HG03469 (cell line): ENCODE measurements around the gene TMEM54.

Experiments used
- ATAC-seq: cut with Tn5 transposase; IDR thresholded peaks from one replicate; pipeline ENCODE4 v1.9.1; 2021; ENCODE audit warnings: mild to moderate bottlenecking, moderate library complexity, moderate number of reproducible peaks; ENCODE audit not compliant: unreplicated experiment

The TMEM54 gene

DNA sequence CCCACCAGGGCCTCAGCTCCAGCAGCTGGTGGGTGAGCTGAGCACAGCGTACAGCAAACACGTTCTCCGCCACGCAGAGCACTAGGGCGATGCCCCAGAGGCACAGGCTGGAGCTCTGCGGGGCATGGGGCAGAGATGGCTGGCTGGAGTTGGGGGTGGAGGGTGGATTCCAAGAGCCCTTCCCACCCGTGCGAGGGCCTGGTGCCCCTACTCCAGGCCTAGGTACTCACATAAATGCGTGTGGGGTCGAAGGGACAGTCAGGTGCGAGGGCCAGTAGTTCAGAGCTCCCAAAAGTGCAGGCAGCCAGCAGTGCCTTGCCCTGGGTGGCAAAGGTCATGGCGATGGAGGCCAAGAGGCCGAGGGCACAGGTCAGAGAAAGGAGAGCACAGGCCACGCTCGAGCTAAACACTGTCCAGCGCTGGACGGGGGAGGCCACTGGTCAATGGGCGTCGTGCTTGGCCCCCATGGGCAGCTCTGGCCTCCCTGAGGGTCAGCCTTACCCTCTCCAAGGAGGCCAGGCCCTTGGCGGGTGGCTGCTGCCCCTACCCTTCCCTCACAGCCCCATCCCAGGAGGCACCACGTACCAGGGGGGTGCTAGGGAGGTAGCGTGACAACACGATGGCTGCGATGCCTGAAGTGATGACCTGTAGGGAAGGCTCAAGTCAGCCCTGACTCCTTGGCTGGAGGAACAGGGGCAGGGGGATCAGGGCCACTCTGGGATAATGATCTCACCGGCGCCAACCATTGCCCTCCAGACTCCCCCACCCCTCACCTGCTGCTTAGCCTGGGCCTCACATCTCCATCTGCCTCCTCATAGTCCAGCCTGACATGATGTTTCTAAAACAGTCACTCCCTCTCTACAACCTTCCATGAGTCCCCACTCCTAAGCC, 5.6 kb downstream of the TMEM54 start:
- no peak for ATAC-seq

DNA sequence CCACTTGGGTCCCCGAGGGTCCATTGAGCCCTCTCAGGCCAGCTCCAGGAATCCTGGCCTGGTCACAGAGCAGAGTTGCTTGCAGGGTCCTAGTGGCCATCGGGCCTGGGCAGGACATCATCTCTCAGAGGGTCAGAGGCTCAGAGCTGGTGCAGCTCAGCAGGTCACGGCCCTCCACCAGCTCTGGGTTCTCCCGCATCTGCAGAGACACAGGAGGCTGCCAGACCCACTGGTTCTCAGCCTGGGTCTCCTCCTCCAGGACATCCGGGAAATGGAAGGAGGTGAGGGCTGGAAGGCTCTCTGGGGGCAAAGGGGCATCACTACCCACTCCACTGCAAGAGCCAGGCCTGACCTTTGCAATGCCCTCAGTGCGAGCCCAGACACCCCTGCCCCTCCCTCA, 6.5 kb downstream of the TMEM54 start:
- ATAC-seq = no peak

DNA sequence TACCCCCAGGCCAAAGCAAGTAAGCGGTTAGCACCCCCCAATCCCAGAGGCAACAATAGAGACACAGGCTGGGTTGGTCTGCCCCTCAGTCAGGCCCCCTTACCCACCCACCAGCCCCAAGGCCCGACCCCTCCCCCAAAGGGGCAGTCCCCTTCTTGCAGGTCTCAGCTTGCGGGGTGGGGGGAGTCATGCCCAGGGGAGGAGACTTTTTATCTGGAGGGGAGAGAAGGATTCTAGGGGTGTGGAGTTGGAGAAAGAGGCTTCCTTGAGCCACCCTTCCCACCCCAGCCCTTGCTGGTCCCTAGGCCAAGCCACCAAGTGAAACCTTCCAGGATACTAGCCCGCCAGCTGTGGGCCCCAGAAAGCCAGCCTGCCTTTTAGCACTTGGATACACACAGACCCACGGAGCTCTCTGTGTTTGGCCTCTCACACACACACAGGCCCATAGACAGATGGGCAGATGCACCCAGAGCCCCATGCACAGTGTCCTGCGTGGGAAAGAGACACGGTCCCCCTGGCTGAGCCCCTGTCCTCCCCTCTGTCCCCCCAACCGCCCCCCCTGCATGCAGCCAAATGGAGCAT, 7.1 kb downstream of the TMEM54 start:
- ATAC-seq = no peak

DNA sequence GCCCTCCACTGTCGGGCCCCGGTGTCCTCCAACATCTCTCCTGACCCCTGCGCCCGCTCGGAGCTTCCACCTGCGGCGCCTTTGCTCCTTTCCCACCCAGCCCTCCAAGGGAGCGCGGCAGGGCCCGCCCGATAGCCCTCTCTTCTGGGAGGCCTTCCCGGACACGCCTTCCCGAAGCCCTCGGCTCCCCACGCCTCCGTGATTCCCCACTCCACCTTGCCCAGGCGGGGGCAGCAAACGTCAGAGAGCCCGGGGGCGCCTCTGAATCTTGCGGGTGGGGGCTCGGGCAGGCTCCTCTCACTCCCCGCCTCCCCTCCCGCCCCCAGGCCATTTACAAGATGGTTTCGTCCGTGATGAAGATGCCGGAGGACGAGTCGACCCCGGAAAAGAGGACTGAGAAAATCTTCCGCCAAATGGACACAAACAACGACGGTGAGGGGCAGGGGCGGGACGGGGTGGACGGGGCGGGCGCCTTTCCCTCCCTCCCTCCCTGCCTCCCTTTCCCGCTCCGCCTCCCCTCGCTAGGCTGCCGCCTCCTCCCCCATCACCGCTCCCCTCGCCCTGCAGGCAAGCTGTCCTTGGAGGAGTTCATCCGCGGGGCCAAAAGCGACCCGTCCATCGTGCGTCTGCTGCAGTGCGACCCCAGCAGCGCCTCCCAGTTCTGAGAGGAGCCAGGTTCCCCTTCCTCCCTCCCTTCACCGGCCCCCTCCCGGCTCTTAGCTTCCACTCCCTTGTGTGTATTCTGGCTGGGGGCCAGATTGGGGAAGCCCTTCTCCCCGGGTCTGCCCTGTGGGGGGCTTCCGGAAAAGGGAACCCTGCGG, 7.8 kb downstream of the TMEM54 start:
- ATAC-seq = no peak

- ATAC-seq = no peak
Measured at GRCh38 chr1:32892368-32893197, 8.6 kb downstream of the TMEM54 start.

DNA sequence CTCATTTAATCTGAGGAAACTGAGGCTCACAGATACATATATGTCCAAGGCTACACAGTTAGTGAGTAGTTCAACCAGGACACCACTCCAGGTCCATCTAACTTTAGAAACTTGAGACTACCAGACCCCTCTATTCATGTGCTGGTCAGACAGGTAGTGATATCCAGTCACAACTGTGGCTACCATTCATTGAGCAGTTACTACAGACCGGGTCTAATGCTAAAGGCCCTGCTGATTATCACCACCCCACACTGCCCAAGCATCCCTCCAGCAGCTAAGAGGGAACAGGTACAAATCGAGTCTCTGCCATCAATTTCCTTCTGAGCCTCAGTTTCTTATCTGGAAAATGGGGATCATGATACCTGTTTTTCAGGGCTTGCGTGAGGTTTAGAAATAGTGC, 9.6 kb downstream of the TMEM54 start:
- no peak for ATAC-seq

- ATAC-seq = no peak
Measured at GRCh38 chr1:32891241-32891570, 10.0 kb downstream of the TMEM54 start.

- ATAC-seq = no peak
Measured at GRCh38 chr1:32890516-32891240, 10.5 kb downstream of the TMEM54 start.

DNA sequence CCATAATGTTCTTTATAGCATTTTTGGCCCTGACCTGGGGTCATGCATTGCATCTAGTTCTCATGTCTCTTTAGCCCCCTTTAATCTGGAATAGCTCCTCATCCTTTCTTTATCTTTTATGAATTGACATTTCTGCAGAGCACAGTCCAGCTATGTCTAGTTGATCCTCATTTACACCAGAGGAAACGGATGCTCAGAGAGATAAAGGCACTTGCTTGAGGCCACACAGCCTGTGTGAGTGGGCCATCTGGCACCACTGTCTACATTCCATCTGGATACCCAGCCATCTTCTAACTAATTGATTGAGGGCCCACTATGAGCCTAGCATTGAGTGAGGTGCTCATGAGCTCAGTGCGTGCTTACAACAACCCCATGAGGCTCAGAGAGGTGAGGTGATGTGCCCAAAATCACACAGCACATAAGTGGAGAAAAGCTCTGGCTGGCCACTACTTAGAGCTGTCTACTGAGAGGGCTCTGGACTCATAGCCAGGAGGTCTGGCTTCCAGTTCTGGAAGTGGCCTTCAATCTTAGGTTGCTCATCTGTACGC, 11.4 kb downstream of the TMEM54 start:
- no peak for ATAC-seq

GRCh38 chr1:32888677-32889420, 12.3 kb downstream of the TMEM54 start:
- no peak for ATAC-seq

GRCh38 chr1:32888134-32888533, 13.1 kb downstream of the TMEM54 start:
- no peak for ATAC-seq

GRCh38 chr1:32887623-32888022, 13.6 kb downstream of the TMEM54 start:
- ATAC-seq = no peak

GRCh38 chr1:32886828-32887414, 14.3 kb downstream of the TMEM54 start:
- no peak for ATAC-seq

GRCh38 chr1:32886004-32886827, 15.0 kb downstream of the TMEM54 start, which contains the start of gene HPCA:
Gene HPCA, plus strand, starts transcription at chr1:32886491. Its CDS starts 2,408 bp downstream, at chr1:32888899.
- ATAC-seq = no peak

DNA sequence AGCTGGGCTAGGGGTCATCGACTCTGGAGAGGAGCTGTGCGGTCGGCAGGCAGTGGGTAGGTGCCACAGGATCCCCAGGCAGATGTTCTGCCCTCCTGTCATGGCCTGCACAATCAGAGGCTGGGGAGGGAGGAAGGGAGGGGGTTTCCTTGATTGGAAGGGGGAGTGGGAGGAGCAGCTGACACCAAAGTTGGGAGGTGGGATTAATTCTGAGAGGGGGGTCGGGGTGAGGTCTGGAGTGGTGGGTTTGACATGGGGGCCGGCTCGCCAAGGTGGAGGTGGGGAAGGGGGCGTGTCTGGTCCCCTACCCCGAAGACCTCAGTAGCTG, 15.5 kb downstream of the TMEM54 start:
- no peak for ATAC-seq

DNA sequence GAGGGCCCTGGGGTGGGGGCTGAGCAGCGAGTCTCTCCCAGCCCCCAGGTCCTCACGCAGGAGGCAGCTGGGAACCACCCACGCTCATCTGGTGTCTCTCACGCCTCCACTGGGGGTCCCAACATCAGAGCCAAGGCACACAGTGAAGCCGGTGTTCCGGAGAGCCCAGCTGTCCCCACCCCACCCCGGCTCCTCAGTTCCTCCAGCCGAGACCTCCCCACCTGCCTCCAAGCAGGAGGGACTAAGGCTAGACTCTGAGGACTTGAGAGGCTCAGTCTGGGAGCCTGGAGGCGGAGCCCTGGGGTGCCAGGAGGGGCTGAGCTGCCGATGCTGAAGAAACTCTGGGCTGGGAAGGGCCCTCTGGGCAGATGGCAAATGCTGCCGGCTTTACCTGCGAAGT, 16.5 kb downstream of the TMEM54 start:
- ATAC-seq = no peak

DNA sequence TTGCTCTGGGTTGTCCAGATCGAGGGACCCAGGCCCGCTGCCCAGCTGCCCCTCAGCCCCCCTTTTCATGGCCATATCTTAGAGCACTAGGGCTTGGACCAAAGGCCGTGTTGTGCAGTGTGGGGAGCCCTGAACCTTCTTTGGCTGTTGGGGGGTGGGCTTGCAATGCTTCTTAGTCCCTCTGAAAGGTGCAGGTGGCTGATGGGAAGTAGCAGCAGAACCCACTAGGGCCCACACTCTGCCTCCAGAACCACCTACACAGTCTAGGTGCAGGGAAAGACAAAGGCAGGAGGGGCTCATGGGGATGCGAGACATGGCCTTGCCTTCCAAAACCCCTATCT, 17.2 kb downstream of the TMEM54 start:
- ATAC-seq = no peak

GRCh38 chr1:32883338-32884031, 17.7 kb downstream of the TMEM54 start:
- ATAC-seq = no peak
